HL-60 (cell line): ENCODE data around the gene WSB2.

ENCODE experiments used
- CTCF ChIP-seq: IDR thresholded peaks from one replicate; pipeline ENCODE4 v1.5.1; 2011; ENCODE audit warnings: low read length, control low read depth, inconsistent platforms; ENCODE audit not compliant: insufficient read depth
- GABPA ChIP-seq: IDR thresholded peaks from 2 replicates; pipeline ENCODE4 v1.6.1; 2012; ENCODE audit warnings: low read depth
- POLR2AphosphoS5 ChIP-seq: IDR thresholded peaks from 2 replicates; pipeline ENCODE4 v1.6.1; 2012; ENCODE audit warnings: low read depth
- TF ChIP-seq, protein P1 (sequence below): IDR thresholded peaks from 2 replicates; pipeline ENCODE4 v1.6.1; 2012; ENCODE audit warnings: low read depth; ENCODE audit not compliant: insufficient replicate concordance

- no peak for TF ChIP-seq CTCF
- TF ChIP-seq, protein P1, sequence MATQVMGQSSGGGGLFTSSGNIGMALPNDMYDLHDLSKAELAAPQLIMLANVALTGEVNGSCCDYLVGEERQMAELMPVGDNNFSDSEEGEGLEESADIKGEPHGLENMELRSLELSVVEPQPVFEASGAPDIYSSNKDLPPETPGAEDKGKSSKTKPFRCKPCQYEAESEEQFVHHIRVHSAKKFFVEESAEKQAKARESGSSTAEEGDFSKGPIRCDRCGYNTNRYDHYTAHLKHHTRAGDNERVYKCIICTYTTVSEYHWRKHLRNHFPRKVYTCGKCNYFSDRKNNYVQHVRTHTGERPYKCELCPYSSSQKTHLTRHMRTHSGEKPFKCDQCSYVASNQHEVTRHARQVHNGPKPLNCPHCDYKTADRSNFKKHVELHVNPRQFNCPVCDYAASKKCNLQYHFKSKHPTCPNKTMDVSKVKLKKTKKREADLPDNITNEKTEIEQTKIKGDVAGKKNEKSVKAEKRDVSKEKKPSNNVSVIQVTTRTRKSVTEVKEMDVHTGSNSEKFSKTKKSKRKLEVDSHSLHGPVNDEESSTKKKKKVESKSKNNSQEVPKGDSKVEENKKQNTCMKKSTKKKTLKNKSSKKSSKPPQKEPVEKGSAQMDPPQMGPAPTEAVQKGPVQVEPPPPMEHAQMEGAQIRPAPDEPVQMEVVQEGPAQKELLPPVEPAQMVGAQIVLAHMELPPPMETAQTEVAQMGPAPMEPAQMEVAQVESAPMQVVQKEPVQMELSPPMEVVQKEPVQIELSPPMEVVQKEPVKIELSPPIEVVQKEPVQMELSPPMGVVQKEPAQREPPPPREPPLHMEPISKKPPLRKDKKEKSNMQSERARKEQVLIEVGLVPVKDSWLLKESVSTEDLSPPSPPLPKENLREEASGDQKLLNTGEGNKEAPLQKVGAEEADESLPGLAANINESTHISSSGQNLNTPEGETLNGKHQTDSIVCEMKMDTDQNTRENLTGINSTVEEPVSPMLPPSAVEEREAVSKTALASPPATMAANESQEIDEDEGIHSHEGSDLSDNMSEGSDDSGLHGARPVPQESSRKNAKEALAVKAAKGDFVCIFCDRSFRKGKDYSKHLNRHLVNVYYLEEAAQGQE: no peak
- no peak for TF ChIP-seq POLR2AphosphoS5
- no peak for TF ChIP-seq GABPA
Observed at GRCh38 chr12:118102609-118103008, 41.6 kb upstream of the WSB2 start.
